Activated CD8-positive, alpha-beta memory T cell treated with anti-CD3 and anti-CD28 coated beads, Interleukin-2, amount 10 ng/mL, durations not matched to agents 7 days and 5 days (primary cell): ENCODE measurements around the gene SLC25A47. TPM values are rescaled to one million over a fixed set of nuclear protein-coding genes. Genes with fewer than 3 reads are reported as not detected.
"Not testable (repeated sequence)": the region's sequence is repeated elsewhere in the genome, so short reads cannot be mapped to it uniquely, and the experiment has no call there.

Source experiments
- ATAC-seq: fragments of 150-1000 bp; cut with Tn5 transposase; one replicate; pipeline ENCODE4 v1.10.0; 2021; ENCODE audit warnings: moderate library complexity
- CTCF ChIA-PET: fragments of 350-600 bp; sonication (Branson Sonifier 250); formaldehyde crosslinking; loops from one replicate; lab custom pipeline; 2021; ENCODE audit warnings: antibody characterized with exemption; lab: Charles Lee
- DNase-seq: peaks from one replicate; pipeline ENCODE4 v3.0.0-alpha.2; 2020
- H3K27ac Mint-ChIP-seq: one replicate; pipeline ENCODE4 v1.8.0; 2021; ENCODE audit warnings: mild to moderate bottlenecking, mixed read lengths
- H3K27me3 Mint-ChIP-seq: one replicate; pipeline ENCODE4 v1.8.0; 2021; ENCODE audit warnings: mixed read lengths
- H3K36me3 Mint-ChIP-seq: one replicate; pipeline ENCODE4 v1.8.0; 2021; ENCODE audit warnings: mild to moderate bottlenecking, mixed read lengths
- H3K4me1 Mint-ChIP-seq: one replicate; pipeline ENCODE4 v1.8.0; 2021; ENCODE audit warnings: mixed read lengths
- H3K4me3 Mint-ChIP-seq: one replicate; pipeline ENCODE4 v1.8.0; 2021; ENCODE audit warnings: mild to moderate bottlenecking, moderate library complexity, mixed read lengths
- H3K9me3 Mint-ChIP-seq: one replicate; pipeline ENCODE4 v1.8.0; 2022; ENCODE audit warnings: low read depth, mixed read lengths
- total RNA-seq, 2 experiments: library from RNA; stranded (reverse); gene quantifications; one replicate each; pipeline ENCODE4 v1.2.3, GENCODE V29; 2021

The SLC25A47 gene
- total RNA-seq, 2 experiments from 2014 or later: not detected

- DNase-seq (no peak), ATAC-seq (no peak)
- Mint-ChIP-seq H3K27ac (no peak overlapping the region), H3K27me3 (no peaks in the 10 kb centered on the region), H3K4me3 (no peak overlapping the region), H3K4me1 (no peaks in the 10 kb centered on the region), H3K36me3 (no peaks in the 10 kb centered on the region), H3K9me3 (no peaks in the 10 kb centered on the region)
- CTCF ChIA-PET: interaction anchor here (1.6 to 2.2 kb wide), 2 partner anchors 10 to 90 kb away, joined by 4 to 6 read pairs; no protein-coding TSS in a partner anchor
Observed at GRCh38 chr14:100292776-100293461, 30.2 kb upstream of the SLC25A47 start.

- Mint-ChIP-seq H3K9me3 (no peaks in the 10 kb centered on the region), H3K4me1 (no peaks in the 10 kb centered on the region), H3K27ac (no peak overlapping the region), H3K36me3 (no peaks in the 10 kb centered on the region), H3K4me3 (no peak overlapping the region), H3K27me3 (no peaks in the 10 kb centered on the region)
- DNase-seq (no peak), ATAC-seq (no peak)
- CTCF ChIA-PET: interaction anchor here (1.1 to 6.8 kb wide), 4 partner anchors 8 to 90 kb away, joined by 3 to 38 read pairs (median 5); no protein-coding TSS in a partner anchor
Observed at GRCh38 chr14:100293497-100294212, 29.5 kb upstream of the SLC25A47 start.

- Mint-ChIP-seq H3K9me3 (no peaks in the 10 kb centered on the region), H3K4me3 (no peak overlapping the region), H3K27ac (no peak overlapping the region), H3K36me3 (no peaks in the 10 kb centered on the region), H3K4me1 (no peaks in the 10 kb centered on the region), H3K27me3 (no peaks in the 10 kb centered on the region)
- ATAC-seq (no peak), DNase-seq (no peak)
- CTCF ChIA-PET: interaction anchor here (1.0 to 6.8 kb wide), 6 partner anchors 8 to 89 kb away, joined by 3 to 38 read pairs (median 4); no protein-coding TSS in a partner anchor
Observed at GRCh38 chr14:100294213-100294962, 28.8 kb upstream of the SLC25A47 start.

- no peak for ATAC-seq
- CTCF ChIA-PET: interaction anchor here (1.0 to 6.8 kb wide), 4 partner anchors 9 to 88 kb away, joined by 3 to 38 read pairs (median 4); no protein-coding TSS in a partner anchor
- H3K4me1 Mint-ChIP-seq: no peaks in the 10 kb centered on the region
- no peak overlapping the region for H3K27ac Mint-ChIP-seq
- no peaks in the 10 kb centered on the region for H3K27me3 Mint-ChIP-seq
- H3K36me3 Mint-ChIP-seq: no peaks in the 10 kb centered on the region
- H3K4me3 Mint-ChIP-seq: no peak overlapping the region
- no peak for DNase-seq
- H3K9me3 Mint-ChIP-seq: no peaks in the 10 kb centered on the region
Observed at GRCh38 chr14:100294963-100295330, 28.2 kb upstream of the SLC25A47 start.

GRCh38 chr14:100295376-100296105, 27.6 kb upstream of the SLC25A47 start:
- CTCF ChIA-PET: interaction anchor here (1.0 to 6.8 kb wide), 5 partner anchors 10 to 66 kb away, joined by 3 to 38 read pairs (median 3); no protein-coding TSS in a partner anchor
- Mint-ChIP-seq H3K27me3 (no peaks in the 10 kb centered on the region), H3K4me1 (no peaks in the 10 kb centered on the region), H3K36me3 (no peaks in the 10 kb centered on the region), H3K9me3 (no peaks in the 10 kb centered on the region), H3K4me3 (no peak overlapping the region), H3K27ac (no peak overlapping the region)
- DNase-seq: no peak
- no peak for ATAC-seq

GRCh38 chr14:100296106-100296651, 27.0 kb upstream of the SLC25A47 start:
- DNase-seq: no peak
- Mint-ChIP-seq H3K27me3 (no peaks in the 10 kb centered on the region), H3K4me3 (no peak overlapping the region), H3K9me3 (no peaks in the 10 kb centered on the region), H3K4me1 (no peaks in the 10 kb centered on the region), H3K36me3 (no peaks in the 10 kb centered on the region), H3K27ac (no peak overlapping the region)
- no peak for ATAC-seq
- CTCF ChIA-PET: interaction anchor here (1.0 to 6.8 kb wide), 3 partner anchors 10 to 65 kb away, joined by 3 to 38 read pairs (median 3); no protein-coding TSS in a partner anchor

GRCh38 chr14:100296729-100297128, 26.4 kb upstream of the SLC25A47 start:
- CTCF ChIA-PET: interaction anchor here (1.0 to 6.8 kb wide), 2 partner anchors 11 to 23 kb away, joined by 3 to 38 read pairs; no protein-coding TSS in a partner anchor
- ATAC-seq, DNase-seq, H3K4me1 Mint-ChIP-seq, H3K4me3 Mint-ChIP-seq, H3K27me3 Mint-ChIP-seq, H3K36me3 Mint-ChIP-seq, H3K27ac Mint-ChIP-seq, H3K9me3 Mint-ChIP-seq: not testable (repeated sequence)

- CTCF ChIA-PET: interaction anchor here (0.6 to 6.8 kb wide), 2 partner anchors 12 to 94 kb away, joined by 4 to 38 read pairs; no protein-coding TSS in a partner anchor
- Mint-ChIP-seq H3K4me3 (no peak overlapping the region), H3K9me3 (no peaks in the 10 kb centered on the region), H3K36me3 (no peaks in the 10 kb centered on the region), H3K27me3 (no peaks in the 10 kb centered on the region), H3K4me1 (no peaks in the 10 kb centered on the region), H3K27ac (no peak overlapping the region)
- DNase-seq: no peak
- no peak for ATAC-seq
Observed at GRCh38 chr14:100297320-100298300, 25.5 kb upstream of the SLC25A47 start.

GRCh38 chr14:100298551-100299237, 24.4 kb upstream of the SLC25A47 start:
- CTCF ChIA-PET: interaction anchor here (0.6 to 6.8 kb wide), 2 partner anchors 13 to 95 kb away, joined by 4 to 38 read pairs; no protein-coding TSS in a partner anchor
- H3K4me1 Mint-ChIP-seq: peaks cover 1% of the 10 kb centered on the region
- H3K9me3 Mint-ChIP-seq: no peaks in the 10 kb centered on the region
- H3K36me3 Mint-ChIP-seq: no peaks in the 10 kb centered on the region
- ATAC-seq (no peak), DNase-seq (no peak)
- no peak overlapping the region for H3K4me3 Mint-ChIP-seq
- no peak overlapping the region for H3K27ac Mint-ChIP-seq
- H3K27me3 Mint-ChIP-seq: no peaks in the 10 kb centered on the region

GRCh38 chr14:100299238-100299560, 23.9 kb upstream of the SLC25A47 start:
- DNase-seq (no peak), ATAC-seq (no peak)
- Mint-ChIP-seq H3K9me3 (no peaks in the 10 kb centered on the region), H3K36me3 (no peaks in the 10 kb centered on the region), H3K4me3 (no peak overlapping the region), H3K4me1 (peaks cover 1% of the 10 kb centered on the region), H3K27me3 (no peaks in the 10 kb centered on the region), H3K27ac (no peak overlapping the region)
- CTCF ChIA-PET: interaction anchor here (6.8 kb wide), 1 partner anchor 13 kb away, joined by 38 read pairs; no protein-coding TSS in a partner anchor

GRCh38 chr14:100302616-100303015, 20.5 kb upstream of the SLC25A47 start:
- ATAC-seq: no peak
- H3K4me3 Mint-ChIP-seq: no peak overlapping the region

More at GRCh38 chr14:100302616-100303015, 20.5 kb upstream of the SLC25A47 start:
- DNase-seq: no peak
- Mint-ChIP-seq H3K36me3 (no peaks in the 10 kb centered on the region), H3K27me3 (peaks cover 15% of the 10 kb centered on the region), H3K4me1 (peaks cover 12% of the 10 kb centered on the region), H3K9me3 (no peaks in the 10 kb centered on the region), H3K27ac (no peak overlapping the region)
- CTCF ChIA-PET: interaction anchor here (0.7 to 2.5 kb wide), 14 partner anchors 9 to 107 kb away, joined by 3 to 10 read pairs (median 4); no protein-coding TSS in a partner anchor
